ENCODE results near the gene SF3B6. TPM values are rescaled to one million over a fixed set of nuclear protein-coding genes. Genes with fewer than 3 reads are reported as not detected.
"Not testable (repeated sequence)": the region's sequence is repeated elsewhere in the genome, so short reads cannot be mapped to it uniquely, and the experiment has no call there.

Gene SF3B6
- polyA plus RNA-seq, 3 donors, result 57.6 to 137 (median 86.0) TPM

GRCh38 chr2:24065341-24065740 lies 10.8 kb downstream of the SF3B6 start:
- 77 to 91% (median 83%) methylated on average over 2 of the region's 2 CpGs for WGBS, 3 donors

DNA sequence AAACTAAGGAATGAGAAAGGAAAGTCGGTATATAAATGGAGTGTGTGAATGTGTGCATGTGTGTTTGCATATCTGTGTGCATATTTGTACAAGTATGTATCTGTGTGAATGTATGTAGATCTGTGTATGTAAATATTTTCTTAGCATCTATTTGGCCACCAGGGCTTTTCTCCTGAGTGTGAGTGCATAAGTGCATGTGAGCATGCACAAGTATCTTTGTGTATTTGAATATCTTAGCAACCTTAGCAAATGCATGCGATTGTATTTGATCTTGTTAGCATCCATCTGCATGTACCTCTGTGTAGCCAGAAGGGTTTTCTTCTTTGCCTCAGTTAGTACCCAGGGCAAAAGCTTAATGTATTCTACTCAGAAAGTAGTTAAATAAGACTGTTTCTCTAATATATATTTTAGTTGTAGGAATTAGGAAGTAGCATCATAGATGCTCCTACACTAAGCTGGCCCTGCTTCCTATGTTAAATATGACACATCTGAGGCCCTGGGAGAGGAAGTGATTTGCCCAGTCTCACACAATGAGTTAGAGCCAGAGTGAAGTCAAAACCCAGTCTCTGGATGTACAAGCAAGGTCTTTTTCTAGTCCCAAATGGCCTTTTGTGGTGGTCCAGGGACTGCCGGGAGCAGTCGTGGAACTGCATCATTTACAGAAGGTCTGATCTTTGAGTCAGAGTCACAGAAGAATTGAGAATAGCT lies 17.4 kb downstream of the SF3B6 start:
- 69 to 91% (median 89%) methylated on average over 4 of the region's 4 CpGs for WGBS, 3 donors

More at GRCh38 chr2:24065341-24065740, 10.8 kb downstream of the SF3B6 start:
- H3K27ac ChIP-seq (ENCODE audit: low read depth, low read length), result no peak overlapping the region

GRCh38 chr2:24055750-24056149 lies 20.4 kb downstream of the SF3B6 start:
- H3K27ac ChIP-seq (ENCODE audit: low read depth, low read length), result no peak overlapping the region
- WGBS, 3 donors, result 81 to 86% (median 83%) methylated on average over 6 of the region's 6 CpGs

More for the DNA sequence above, 17.4 kb downstream of the SF3B6 start:
- H3K27ac ChIP-seq (ENCODE audit: low read depth, low read length), result no peak overlapping the region

GRCh38 chr2:24054366-24055010 lies 21.6 kb downstream of the SF3B6 start:
- 79 to 81% (median 81%) methylated on average over 8 of the region's 8 CpGs for WGBS, 3 donors
- H3K27ac ChIP-seq (ENCODE audit: low read depth, low read length), result no peak overlapping the region

- 88 to 100% (median 97%) methylated on average over 1 of the region's 1 CpG for WGBS, 3 donors
These were observed 23.2 kb downstream of the SF3B6 start for GRCh38 chr2:24052951-24053350.

DNA sequence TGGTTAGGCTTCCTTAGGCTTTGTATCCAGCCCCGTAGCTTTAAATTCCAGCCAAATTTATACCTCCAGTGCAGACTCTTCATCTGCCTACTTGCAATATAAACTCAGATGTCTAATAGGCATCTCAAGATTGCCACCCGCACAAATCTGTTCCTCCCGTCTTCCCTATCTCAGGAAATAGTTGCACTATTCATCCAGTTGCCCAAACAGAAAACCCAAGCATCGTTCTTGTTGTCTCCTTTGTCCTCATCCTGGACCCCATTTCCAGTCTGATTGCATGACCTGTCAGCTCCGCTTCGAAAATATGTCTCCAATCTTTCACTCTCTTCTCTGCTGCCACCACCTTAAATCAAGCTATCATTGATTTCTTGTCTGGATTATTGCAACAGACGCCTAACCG lies 24.3 kb downstream of the SF3B6 start:
- H3K27ac ChIP-seq (ENCODE audit: low read depth, low read length), result no peak overlapping the region
- WGBS, 3 donors, result 71 to 78% (median 73%) methylated on average over 8 of the region's 8 CpGs

More at GRCh38 chr2:24052951-24053350, 23.2 kb downstream of the SF3B6 start:
- no peak overlapping the region for H3K27ac ChIP-seq (ENCODE audit: low read depth, low read length)

- WGBS, 3 donors, result 3 to 5% (median 5%) methylated on average over 42 to 47 of the region's 47 CpGs
- no peak overlapping the region for H3K27ac ChIP-seq (ENCODE audit: low read depth, low read length)
These were observed 25.8 kb downstream of the SF3B6 start for GRCh38 chr2:24050041-24050979.

DNA sequence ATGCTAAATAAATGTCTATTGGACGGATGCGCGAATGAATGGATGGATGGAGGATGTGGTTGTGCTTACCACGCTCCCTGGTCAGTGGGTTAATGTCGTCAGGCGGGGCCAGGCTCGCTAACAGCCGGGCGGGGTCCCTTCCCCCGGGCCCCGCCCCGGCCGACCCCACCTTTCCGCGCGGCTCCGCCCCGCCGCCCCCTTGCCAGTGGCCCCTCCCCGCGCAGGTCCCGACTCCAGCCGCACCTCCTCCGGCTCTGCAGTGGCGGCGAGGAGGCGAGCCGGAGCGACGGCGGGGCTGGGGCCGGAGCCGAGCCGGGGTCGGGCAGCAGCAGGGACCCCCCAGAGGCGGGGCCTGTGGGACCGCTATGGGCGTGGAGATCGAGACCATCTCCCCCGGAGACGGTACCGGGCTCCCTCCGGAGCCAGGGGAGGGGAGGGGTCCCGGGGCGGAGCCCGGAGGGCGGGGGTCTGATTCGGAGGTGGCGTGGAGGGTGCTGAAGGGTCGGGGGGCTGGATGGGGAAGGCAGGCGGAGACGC lies 26.6 kb downstream of the SF3B6 start, which contains the start of gene FKBP1B:
Gene FKBP1B, plus strand, starts transcription at position 257 of the 537 bp plus-strand sequence. Its CDS starts 109 bp downstream, at position 366.
- WGBS, 3 donors, result 0 to 1% (median 0%) methylated on average over 50 to 52 of the region's 52 CpGs
- H3K27ac ChIP-seq (ENCODE audit: low read depth, low read length), result no peak within 1 kb of the TSS

DNA sequence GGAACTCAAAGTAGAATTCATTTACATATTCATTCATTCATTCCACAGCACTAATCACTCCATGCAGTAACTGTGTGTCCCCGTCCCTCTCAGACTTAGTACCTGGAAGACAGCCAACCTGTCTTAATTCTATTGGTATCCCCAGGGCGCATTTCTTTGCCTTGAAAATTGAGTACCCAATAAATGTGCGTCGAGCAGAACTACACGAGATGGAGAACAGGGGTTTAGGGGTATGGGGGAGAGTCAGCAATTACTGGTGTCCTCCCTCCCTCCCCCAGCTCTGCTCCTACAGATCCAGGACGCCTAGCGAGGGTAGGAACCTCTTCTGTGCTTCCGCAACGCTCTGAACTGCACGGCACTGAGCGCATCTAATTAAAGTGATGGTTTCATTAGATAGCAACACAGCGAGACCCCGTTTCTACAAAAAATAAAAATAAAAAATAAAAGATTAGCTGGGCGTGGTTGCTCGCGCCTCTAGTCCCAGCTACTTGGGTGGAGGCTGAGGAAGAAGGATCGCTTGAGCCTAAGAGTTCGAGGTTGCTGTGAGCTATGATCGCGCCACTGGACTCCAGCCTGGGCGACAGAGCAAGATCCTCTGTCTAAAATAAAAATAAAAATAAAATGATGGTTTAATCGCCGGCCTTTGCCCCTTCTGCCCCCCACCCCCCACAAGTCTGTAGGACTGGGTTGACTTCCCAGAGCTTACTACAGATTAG lies 27.2 kb downstream of the SF3B6 start:
- 20 to 23% (median 21%) methylated on average over 23 of the region's 23 CpGs for WGBS, 3 donors
- H3K27ac ChIP-seq (ENCODE audit: low read depth, low read length), result no peak overlapping the region

- WGBS, 3 donors, result 39 to 41% (median 39%) methylated on average over 8 of the region's 8 CpGs
- no peak overlapping the region for H3K27ac ChIP-seq (ENCODE audit: low read depth, low read length)
These were observed 28.5 kb downstream of the SF3B6 start for GRCh38 chr2:24047703-24048033.

GRCh38 chr2:24046930-24047702 lies 29.0 kb downstream of the SF3B6 start, which contains the start of gene WDCP:
WDCP (minus strand) TSS chr2:24047391; CDS start chr2:24039494, 7,897 bp downstream.
- 0 to 1% (median 1%) methylated on average over 38 of the region's 38 CpGs for WGBS, 3 donors
- no peak within 1 kb of the TSS for H3K27ac ChIP-seq (ENCODE audit: low read depth, low read length)

- WGBS, 3 donors, result 1 to 6% (median 3%) methylated on average over 2 of the region's 2 CpGs
- no peak overlapping the region for H3K27ac ChIP-seq (ENCODE audit: low read depth, low read length)
These were observed 29.6 kb downstream of the SF3B6 start for GRCh38 chr2:24046599-24046929.

GRCh38 chr2:24045511-24046508 lies 30.3 kb downstream of the SF3B6 start:
- H3K27ac ChIP-seq (ENCODE audit: low read depth, low read length), result no peak overlapping the region
- WGBS, 3 donors, result 77 to 84% (median 83%) methylated on average over 11 of the region's 11 CpGs

- not testable (repeated sequence) for H3K27ac ChIP-seq (ENCODE audit: low read depth, low read length)
- 91 to 96% (median 92%) methylated on average over 6 of the region's 6 CpGs for WGBS, 3 donors
These were observed 33.0 kb downstream of the SF3B6 start for GRCh38 chr2:24043133-24043532.

DNA sequence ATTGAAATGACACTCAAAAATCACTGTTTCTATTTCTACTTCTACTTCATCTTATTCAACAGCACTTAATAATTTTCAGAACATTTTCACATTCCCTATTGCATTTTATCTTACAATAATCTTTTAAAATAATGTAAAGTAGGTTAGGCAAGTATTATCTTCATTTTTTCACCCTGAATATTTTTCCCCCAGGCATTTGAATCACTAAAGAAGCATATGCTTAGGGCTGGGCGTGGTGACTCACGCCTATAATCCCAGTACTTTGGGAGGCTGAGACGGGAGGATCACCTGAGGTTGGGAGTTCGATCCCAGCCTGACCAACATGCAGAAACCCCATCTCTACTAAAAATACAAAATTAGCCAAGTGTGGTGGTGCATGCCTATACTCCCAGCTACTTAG lies 35.6 kb downstream of the SF3B6 start:
- WGBS, 3 donors, result 87 to 95% (median 95%) methylated on average over 4 of the region's 4 CpGs
- H3K27ac ChIP-seq (ENCODE audit: low read depth, low read length), result no peak overlapping the region

DNA sequence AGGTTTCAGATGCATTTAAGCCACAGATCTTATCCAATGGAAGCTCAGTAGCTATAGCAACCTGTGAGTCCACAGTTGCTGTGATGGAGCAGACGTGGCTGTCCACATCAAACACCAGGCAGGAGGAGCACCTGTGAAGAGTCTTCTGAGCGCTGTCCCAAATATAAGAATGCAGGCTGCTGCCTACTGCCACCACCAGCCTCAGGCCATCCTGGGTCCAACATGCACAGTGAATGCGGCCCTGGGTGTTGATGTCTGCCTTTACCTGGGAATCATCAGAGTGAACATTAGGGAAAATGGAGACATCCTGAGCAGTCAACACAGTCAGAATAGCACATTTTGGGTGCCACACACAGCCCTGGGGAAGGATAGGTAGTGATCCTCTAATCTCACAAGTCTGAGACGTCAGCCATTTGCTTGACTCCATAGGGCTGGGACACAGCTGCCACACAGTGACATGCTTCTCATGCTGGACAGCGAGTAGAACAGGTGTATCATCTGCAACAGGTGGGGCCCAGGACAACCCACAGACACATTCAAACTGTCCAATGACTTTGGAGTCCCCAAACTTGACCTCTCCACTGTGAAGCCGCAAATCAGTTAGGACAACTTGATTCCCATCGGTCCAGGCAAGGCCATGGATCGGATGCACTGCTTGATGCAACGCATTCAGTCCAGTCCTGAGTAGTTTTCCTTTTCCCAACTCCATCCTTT lies 37.2 kb downstream of the SF3B6 start:
- WGBS, 3 donors, result 87 to 97% (median 89%) methylated on average over 9 of the region's 9 CpGs
- no peak overlapping the region for H3K27ac ChIP-seq (ENCODE audit: low read depth, low read length)
